ENCODE data around the gene KAT2B.
A peak's percentile ranks its signal among the peaks of the same experiment; 100 is the strongest.

KAT2B gene

GRCh38 chr3:20154078-20154477 lies 113.8 kb downstream of the KAT2B start:
- no peak for DNase-seq

- no peak for DNase-seq
These were observed 114.7 kb downstream of the KAT2B start for GRCh38 chr3:20154928-20155327.

- no peak for DNase-seq
These were observed 120.0 kb downstream of the KAT2B start for GRCh38 chr3:20160230-20160629.

GRCh38 chr3:20161714-20162113 lies 121.5 kb downstream of the KAT2B start:
- no peak for DNase-seq

- DNase-seq = peak; percentile 57
These were observed 133.7 kb downstream of the KAT2B start for GRCh38 chr3:20173844-20174410.

GRCh38 chr3:20181276-20181675 lies 141.0 kb downstream of the KAT2B start:
- no peak for DNase-seq

- no peak for DNase-seq
These were observed 142.0 kb downstream of the KAT2B start for GRCh38 chr3:20182206-20182605.

GRCh38 chr3:20185331-20185678 lies 145.1 kb downstream of the KAT2B start:
- DNase-seq = no peak

- peak; percentile 53 for DNase-seq
These were observed 145.7 kb downstream of the KAT2B start, which contains the start of gene SGO1 for GRCh38 chr3:20185679-20186599. Gene SGO1 (minus strand): TSS chr3:20186206. CDS start chr3:20184027, 2,179 bp downstream.

GRCh38 chr3:20186600-20187004 lies 146.4 kb downstream of the KAT2B start:
- DNase-seq = no peak

- DNase-seq = no peak
These were observed 150.7 kb downstream of the KAT2B start for GRCh38 chr3:20190991-20191390.

GRCh38 chr3:20194793-20195460 lies 154.7 kb downstream of the KAT2B start:
- no peak for DNase-seq

- no peak for DNase-seq
These were observed 157.5 kb downstream of the KAT2B start for GRCh38 chr3:20197775-20198174.

GRCh38 chr3:20201143-20201542 lies 160.9 kb downstream of the KAT2B start:
- no peak for DNase-seq
